Liver (tissue), 9 donors: ENCODE results near the gene XRCC6. TPM values are rescaled to one million over a fixed set of nuclear protein-coding genes. Genes with fewer than 3 reads are reported as not detected.

Experiments
- DNase-seq: peaks from one replicate; pipeline ENCODE4 v3.0.0-alpha.2; 2017; ENCODE audit warnings: low spot score
- H3K27ac ChIP-seq, 2 donors: one replicate each; pipeline ENCODE4 v1.7.0; 2013; ENCODE audit warnings: inconsistent platforms in 2 of 2, low read length in 2 of 2, control low read depth in 1 of 2, low read depth in 1 of 2, mild to moderate bottlenecking in 1 of 2
- H3K27me3 ChIP-seq, 4 donors: one replicate each; pipeline versions ENCODE4 v1.6.1 to v1.7.0; 2013; ENCODE audit warnings: low read length in 3 of 4, inconsistent platforms in 1 of 4, mild to moderate bottlenecking in 1 of 4, moderate library complexity in 1 of 4; ENCODE audit not compliant: control insufficient read depth in 4 of 4, insufficient read depth in 4 of 4
- H3K36me3 ChIP-seq, 4 donors: one replicate each; pipeline versions ENCODE4 v1.6.1 to v1.7.0; 2013; ENCODE audit warnings: low read length in 3 of 4, mild to moderate bottlenecking in 3 of 4, low read depth in 1 of 4, moderate library complexity in 1 of 4; ENCODE audit not compliant: control insufficient read depth in 4 of 4, insufficient read depth in 3 of 4
- H3K4me1 ChIP-seq, 4 donors: one replicate each; pipeline versions ENCODE4 v1.6.1 to v1.7.0; 2013; ENCODE audit warnings: low read length in 3 of 4, mild to moderate bottlenecking in 3 of 4, moderate library complexity in 1 of 4; ENCODE audit not compliant: control insufficient read depth in 4 of 4, insufficient read depth in 4 of 4
- H3K4me3 ChIP-seq, 3 donors: one replicate each; pipeline versions ENCODE4 v1.6.1 to v1.7.0; 2013; ENCODE audit warnings: low read length in 3 of 3, control low read depth in 1 of 3, low read depth in 1 of 3, mild to moderate bottlenecking in 1 of 3
- H3K9ac ChIP-seq, 2 donors: one replicate each; pipeline ENCODE4 v1.7.0; 2013; ENCODE audit warnings: low read length in 2 of 2, mild to moderate bottlenecking in 2 of 2, moderate library complexity in 2 of 2, control low read depth in 1 of 2, low read depth in 1 of 2
- H3K9me3 ChIP-seq, 4 donors: one replicate each; pipeline versions ENCODE4 v1.6.1 to v1.7.0; 2013; ENCODE audit warnings: low read length in 3 of 4; ENCODE audit not compliant: control insufficient read depth in 4 of 4
- ATF3 ChIP-seq: IDR thresholded peaks from 2 replicates; pipeline ENCODE4 v1.6.1; 2016; ENCODE audit warnings: antibody characterized with exemption
- CTCF ChIP-seq: fragments of 150-350 bp; IDR thresholded peaks from 2 replicates; pipeline ENCODE4 v1.5.1; 2017; ENCODE audit warnings: improper control_type of control experiment, low read depth, low read length; ENCODE audit not compliant: missing input control
- EGR1 ChIP-seq, 2 donors: IDR thresholded peaks; 2 replicates each; pipeline ENCODE4 v1.6.1; 2016 to 2018; ENCODE audit warnings: antibody characterized with exemption in 2 of 2, low read depth in 2 of 2
- FOXA1 ChIP-seq: IDR thresholded peaks from 2 replicates; pipeline ENCODE4 v1.6.1; 2016; ENCODE audit warnings: antibody characterized with exemption
- FOXA2 ChIP-seq: IDR thresholded peaks from 2 replicates; pipeline ENCODE4 v1.6.1; 2016; ENCODE audit warnings: antibody characterized with exemption
- GABPA ChIP-seq, 2 donors: IDR thresholded peaks in 1 of 2; conservative IDR thresholded peaks in 1 of 2; 2 replicates each; pipeline ENCODE4 v1.6.1; 2016; ENCODE audit warnings: antibody characterized with exemption in 2 of 2, mild to moderate bottlenecking in 1 of 2, moderate library complexity in 1 of 2
- HNF4A ChIP-seq, 2 donors: conservative IDR thresholded peaks; 2 replicates each; pipeline ENCODE4 v1.6.1; 2016; ENCODE audit warnings: antibody characterized with exemption in 2 of 2, mild to moderate bottlenecking in 2 of 2
- HNF4G ChIP-seq: IDR thresholded peaks from 2 replicates; pipeline ENCODE4 v1.6.1; 2016; ENCODE audit warnings: antibody characterized with exemption
- JUND ChIP-seq, 2 donors: IDR thresholded peaks; 2 replicates each; pipeline ENCODE4 v1.6.1; 2016; ENCODE audit warnings: antibody characterized with exemption in 2 of 2
- MAX ChIP-seq: IDR thresholded peaks from 2 replicates; pipeline ENCODE4 v1.6.1; 2016; ENCODE audit warnings: antibody characterized with exemption
- NR2F2 ChIP-seq: IDR thresholded peaks from 2 replicates; pipeline ENCODE4 v1.6.1; 2016; ENCODE audit warnings: antibody characterized with exemption
- RAD21 ChIP-seq, 2 donors: IDR thresholded peaks; 2 replicates each; pipeline ENCODE4 v1.6.1; 2016; ENCODE audit warnings: antibody characterized with exemption in 2 of 2, mild to moderate bottlenecking in 2 of 2
- REST ChIP-seq: IDR thresholded peaks from 2 replicates; pipeline ENCODE4 v1.6.1; 2016; ENCODE audit warnings: antibody characterized with exemption, mild to moderate bottlenecking
- RXRA ChIP-seq, 2 donors: IDR thresholded peaks; 2 replicates each; pipeline ENCODE4 v1.6.1; 2017 to 2018; ENCODE audit warnings: antibody characterized with exemption in 2 of 2, mild to moderate bottlenecking in 1 of 2
- SP1 ChIP-seq: IDR thresholded peaks from 2 replicates; pipeline ENCODE4 v1.6.1; 2018; ENCODE audit warnings: antibody characterized with exemption, mild to moderate bottlenecking
- TAF1 ChIP-seq: conservative IDR thresholded peaks from 2 replicates; pipeline ENCODE4 v1.6.1; 2016; ENCODE audit warnings: antibody characterized with exemption, mild to moderate bottlenecking
- YY1 ChIP-seq: IDR thresholded peaks from 2 replicates; pipeline ENCODE4 v1.6.1; 2016; ENCODE audit warnings: antibody characterized with exemption, mild to moderate bottlenecking
- ZBTB33 ChIP-seq: IDR thresholded peaks from 2 replicates; pipeline ENCODE4 v1.6.1; 2016; ENCODE audit warnings: antibody characterized with exemption
- WGBS: extraction: QIAGEN DNeasy Blood & Tissue Kit; methylation state at CpG from one replicate; pipeline ENCODE4 v1.1.7; 2013; 5-methylcytosine and 5-hydroxymethylcytosine counted together
- polyA plus RNA-seq, 2 donors: library from polyadenylated mRNA; stranded (reverse) in 1 of 2; unstranded in 1 of 2; fragments of 200-250 nt in 1 of 2; fragments of >200 nt in 1 of 2; fragmentation: Nextera tagmentation in 1 of 2; extraction: Ambion mirVana in 1 of 2; gene quantifications; one replicate each; pipeline versions ENCODE4 v1.2.1 to v1.2.3, GENCODE V29; 2013 to 2015
- total RNA-seq, 2 donors: library from RNA; depleted of rRNA; stranded (reverse); fragments of >200 nt; gene quantifications; one replicate each; pipeline ENCODE4 v1.2.3, GENCODE V29; 2014
- donor health status: healthy.
- donor health status: healthy.
- donor health status: healthy.
- donor health status: healthy.
- donor health status: healthy.

XRCC6 gene
- total and polyA plus RNA-seq, 4 donors: 81.8 to 148 (median 96.0) TPM

GRCh38 chr22:41595703-41596102 lies 25.4 kb upstream of the XRCC6 start:
- Histone ChIP-seq H3K9ac (no peak overlapping the region), H3K27me3 (no peaks in the 10 kb centered on the region), H3K9me3 (no peaks in the 10 kb centered on the region), H3K36me3 (peaks cover 0 to 8% (median 7%) of the 10 kb centered on the region in 4 donors), H3K4me1 (peaks cover 0 to 12% (median 5%) of the 10 kb centered on the region in 4 donors), H3K27ac (no peak overlapping the region), H3K4me3 (no peak overlapping the region)
- no peak for DNase-seq
- no peak for TF ChIP-seq NR2F2
- no peak for TF ChIP-seq REST
- TF ChIP-seq YY1: no peak
- TF ChIP-seq MAX: no peak
- TF ChIP-seq HNF4G: no peak
- no peak for TF ChIP-seq RAD21 (IDR thresholded peaks at IDR 0.05)
- no peak for TF ChIP-seq ATF3
- no peak for TF ChIP-seq SP1
- no peak for TF ChIP-seq CTCF
- TF ChIP-seq TAF1: no peak
- no peak for TF ChIP-seq HNF4A (conservative IDR thresholded peaks at IDR 0.05)
- TF ChIP-seq GABPA (IDR thresholded peaks at IDR 0.05 in 1 of 2, conservative IDR thresholded peaks at IDR 0.05 in 1 of 2): no peak
- TF ChIP-seq EGR1 (IDR thresholded peaks at IDR 0.05; ENCODE audit: low read depth in 2 of 2): no peak
- TF ChIP-seq JUND (IDR thresholded peaks at IDR 0.05): no peak
- TF ChIP-seq RXRA (IDR thresholded peaks at IDR 0.05): no peak
- no peak for TF ChIP-seq ZBTB33
- TF ChIP-seq FOXA2: no peak
- no peak for TF ChIP-seq FOXA1
- WGBS: 86% methylated on average over 5 of the region's 5 CpGs
